Neutrophil (primary cell): Measurements from ENCODE around the gene SLC4A4.

Experiments used
- H3K27ac ChIP-seq: fragments of 200-600 bp; sonication (generic); 2 replicates; pipeline ENCODE4 v1.5.1; 2016; ENCODE audit warnings: mild to moderate bottlenecking, moderate library complexity
- H3K27me3 ChIP-seq: fragments of 200-600 bp; sonication (generic); 2 replicates; pipeline ENCODE4 v1.6.0; 2016; ENCODE audit warnings: mild to moderate bottlenecking
- H3K36me3 ChIP-seq: fragments of 200-600 bp; sonication (generic); 2 replicates; pipeline ENCODE4 v1.5.1; 2017
- H3K4me1 ChIP-seq, 2 experiments: fragments of 200-600 bp in 1 of 2; sonication (generic) in 1 of 2; 1 replicate in 1 of 2; 2 replicates in 1 of 2; pipeline versions ENCODE4 v1.5.1 to v1.6.1; 2013 to 2016; ENCODE audit warnings: low read depth in 1 of 2, low read length in 1 of 2, mild to moderate bottlenecking in 1 of 2, moderate library complexity in 1 of 2; ENCODE audit not compliant: control insufficient read depth in 1 of 2, insufficient read depth in 1 of 2
- H3K4me3 ChIP-seq, 2 experiments: fragments of 200-600 bp in 1 of 2; sonication (generic) in 1 of 2; 1 replicate in 1 of 2; 2 replicates in 1 of 2; pipeline ENCODE4 v1.5.1; 2013 to 2016; ENCODE audit warnings: low read depth in 1 of 2, low read length in 1 of 2, mild to moderate bottlenecking in 1 of 2, moderate library complexity in 1 of 2
- H3K9me3 ChIP-seq: fragments of 200-600 bp; sonication (generic); 2 replicates; pipeline ENCODE4 v1.5.1; 2016
- CTCF ChIP-seq: fragments of 200-600 bp; sonication (generic); IDR thresholded peaks from 2 replicates; pipeline ENCODE4 v1.5.1; 2016; ENCODE audit warnings: antibody characterized with exemption

The SLC4A4 gene

GRCh38 chr4:71549516-71550160 is 210.8 kb downstream of the SLC4A4 start:
- Histone ChIP-seq H3K4me1 (no peaks in the 10 kb centered on the region), H3K27me3 (no peaks in the 10 kb centered on the region), H3K36me3 (no peaks in the 10 kb centered on the region), H3K4me3 (no peak overlapping the region), H3K9me3 (no peaks in the 10 kb centered on the region), H3K27ac (no peak overlapping the region)
- no peak for TF ChIP-seq CTCF

- Histone ChIP-seq H3K4me1 (no peaks in the 10 kb centered on the region), H3K4me3 (no peak overlapping the region), H3K27ac (no peak overlapping the region), H3K27me3 (no peaks in the 10 kb centered on the region), H3K9me3 (no peaks in the 10 kb centered on the region), H3K36me3 (no peaks in the 10 kb centered on the region)
- no peak for TF ChIP-seq CTCF
These were observed 211.7 kb downstream of the SLC4A4 start for GRCh38 chr4:71550220-71551165.

GRCh38 chr4:71553605-71554004 is 214.8 kb downstream of the SLC4A4 start:
- Histone ChIP-seq H3K4me3 (no peak overlapping the region), H3K36me3 (no peaks in the 10 kb centered on the region), H3K27ac (no peak overlapping the region), H3K27me3 (no peaks in the 10 kb centered on the region), H3K9me3 (no peaks in the 10 kb centered on the region), H3K4me1 (no peaks in the 10 kb centered on the region)
- TF ChIP-seq CTCF: no peak

GRCh38 chr4:71554025-71554424 is 215.2 kb downstream of the SLC4A4 start:
- TF ChIP-seq CTCF: no peak
- H3K4me3 ChIP-seq: no peak overlapping the region
- H3K4me1 ChIP-seq: no peaks in the 10 kb centered on the region
- H3K27ac ChIP-seq: no peak overlapping the region
- no peaks in the 10 kb centered on the region for H3K36me3 ChIP-seq
- no peaks in the 10 kb centered on the region for H3K27me3 ChIP-seq
- H3K9me3 ChIP-seq: no peaks in the 10 kb centered on the region

- no peaks in the 10 kb centered on the region for H3K4me1 ChIP-seq
- no peaks in the 10 kb centered on the region for H3K9me3 ChIP-seq
- no peak overlapping the region for H3K4me3 ChIP-seq
- TF ChIP-seq CTCF: no peak
- H3K36me3 ChIP-seq: no peaks in the 10 kb centered on the region
- H3K27ac ChIP-seq: no peak overlapping the region
- H3K27me3 ChIP-seq: no peaks in the 10 kb centered on the region
These were observed 219.4 kb downstream of the SLC4A4 start for GRCh38 chr4:71558248-71558647.
